DMS153 treated with DMSO at 0.1 percent for 48 hours (cell line): ENCODE results near the gene IPCEF1.

Experiments
- DNase-seq: peaks from one replicate; lab custom pipeline; 2025; ENCODE audit not compliant: unreplicated experiment; lab: John Stamatoyannopoulos, UW

IPCEF1 gene

GRCh38 chr6:154297721-154298120 lies 58.9 kb downstream of the IPCEF1 start:
- no peak for DNase-seq

- DNase-seq: no peak
Observed at GRCh38 chr6:154297210-154297609, 59.4 kb downstream of the IPCEF1 start.

- DNase-seq: no peak
Observed at GRCh38 chr6:154295733-154296132, 60.9 kb downstream of the IPCEF1 start.

- no peak for DNase-seq
Observed at GRCh38 chr6:154292855-154293519, 63.6 kb downstream of the IPCEF1 start.

- no peak for DNase-seq
Observed at GRCh38 chr6:154292066-154292465, 64.5 kb downstream of the IPCEF1 start.

- DNase-seq: no peak
Observed at GRCh38 chr6:154289818-154290508, 66.6 kb downstream of the IPCEF1 start.

- no peak for DNase-seq
Observed at GRCh38 chr6:154285826-154286225, 70.8 kb downstream of the IPCEF1 start.

GRCh38 chr6:154284313-154284853 lies 72.2 kb downstream of the IPCEF1 start:
- DNase-seq: no peak

GRCh38 chr6:154280521-154280920 lies 76.1 kb downstream of the IPCEF1 start:
- no peak for DNase-seq

- no peak for DNase-seq
Observed at GRCh38 chr6:154277629-154278017, 79.0 kb downstream of the IPCEF1 start.

GRCh38 chr6:154276810-154277628 lies 79.6 kb downstream of the IPCEF1 start:
- peak; percentile 61 for DNase-seq

- DNase-seq: no peak
Observed at GRCh38 chr6:154274168-154274567, 82.4 kb downstream of the IPCEF1 start.

- DNase-seq: no peak
Observed at GRCh38 chr6:154268486-154268885, 88.1 kb downstream of the IPCEF1 start.

- no peak for DNase-seq
Observed at GRCh38 chr6:154267508-154268106, 89.0 kb downstream of the IPCEF1 start.

GRCh38 chr6:154266560-154267099 lies 90.0 kb downstream of the IPCEF1 start:
- no peak for DNase-seq

- DNase-seq: no peak
Observed at GRCh38 chr6:154261688-154262397, 94.8 kb downstream of the IPCEF1 start.

- DNase-seq: no peak
Observed at GRCh38 chr6:154258064-154258757, 98.4 kb downstream of the IPCEF1 start.

GRCh38 chr6:154257067-154257466 lies 99.5 kb downstream of the IPCEF1 start:
- DNase-seq: no peak

- no peak for DNase-seq
Observed at GRCh38 chr6:154252678-154253077, 103.9 kb downstream of the IPCEF1 start.

- no peak for DNase-seq
Observed at GRCh38 chr6:154251116-154251515, 105.5 kb downstream of the IPCEF1 start.
